ENCODE data around the gene ADGRB3.

DNA sequence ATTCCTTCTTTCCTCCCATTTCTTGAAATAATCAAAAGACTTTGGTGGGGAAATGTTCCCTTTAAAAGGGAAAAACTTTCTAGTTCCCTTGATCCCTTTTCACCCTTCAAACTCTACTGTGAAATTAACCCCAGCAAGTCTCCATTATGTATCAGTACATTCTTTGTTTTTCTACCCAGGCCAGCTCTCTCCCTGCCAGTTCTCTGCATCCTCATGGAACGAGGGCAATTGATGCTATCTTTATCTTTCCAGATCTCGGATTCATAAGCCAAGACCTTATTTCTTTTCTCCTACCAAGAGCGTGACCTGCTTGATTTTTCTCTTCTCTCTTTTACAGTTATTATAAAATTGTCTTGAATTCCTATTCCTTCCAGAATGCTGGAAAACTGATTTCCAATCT lies 75.8 kb downstream of the ADGRB3 start:
- TF ChIP-seq, protein P1, sequence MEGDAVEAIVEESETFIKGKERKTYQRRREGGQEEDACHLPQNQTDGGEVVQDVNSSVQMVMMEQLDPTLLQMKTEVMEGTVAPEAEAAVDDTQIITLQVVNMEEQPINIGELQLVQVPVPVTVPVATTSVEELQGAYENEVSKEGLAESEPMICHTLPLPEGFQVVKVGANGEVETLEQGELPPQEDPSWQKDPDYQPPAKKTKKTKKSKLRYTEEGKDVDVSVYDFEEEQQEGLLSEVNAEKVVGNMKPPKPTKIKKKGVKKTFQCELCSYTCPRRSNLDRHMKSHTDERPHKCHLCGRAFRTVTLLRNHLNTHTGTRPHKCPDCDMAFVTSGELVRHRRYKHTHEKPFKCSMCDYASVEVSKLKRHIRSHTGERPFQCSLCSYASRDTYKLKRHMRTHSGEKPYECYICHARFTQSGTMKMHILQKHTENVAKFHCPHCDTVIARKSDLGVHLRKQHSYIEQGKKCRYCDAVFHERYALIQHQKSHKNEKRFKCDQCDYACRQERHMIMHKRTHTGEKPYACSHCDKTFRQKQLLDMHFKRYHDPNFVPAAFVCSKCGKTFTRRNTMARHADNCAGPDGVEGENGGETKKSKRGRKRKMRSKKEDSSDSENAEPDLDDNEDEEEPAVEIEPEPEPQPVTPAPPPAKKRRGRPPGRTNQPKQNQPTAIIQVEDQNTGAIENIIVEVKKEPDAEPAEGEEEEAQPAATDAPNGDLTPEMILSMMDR (IDR thresholded peaks at IDR 0.05; ENCODE audit: low read depth, low read length, missing input control) = no peak
- TF ChIP-seq JUND (IDR thresholded peaks at IDR 0.05) = no peak
- TF ChIP-seq, protein P2, sequence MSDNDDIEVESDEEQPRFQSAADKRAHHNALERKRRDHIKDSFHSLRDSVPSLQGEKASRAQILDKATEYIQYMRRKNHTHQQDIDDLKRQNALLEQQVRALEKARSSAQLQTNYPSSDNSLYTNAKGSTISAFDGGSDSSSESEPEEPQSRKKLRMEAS (IDR thresholded peaks at IDR 0.05) = no peak
- no peak for TF ChIP-seq GABPA (IDR thresholded peaks at IDR 0.05 in 1 of 2, conservative IDR thresholded peaks at IDR 0.05 in 1 of 2)
- no peak for TF ChIP-seq TAF1 (conservative IDR thresholded peaks at IDR 0.05)
- TF ChIP-seq, protein P3, sequence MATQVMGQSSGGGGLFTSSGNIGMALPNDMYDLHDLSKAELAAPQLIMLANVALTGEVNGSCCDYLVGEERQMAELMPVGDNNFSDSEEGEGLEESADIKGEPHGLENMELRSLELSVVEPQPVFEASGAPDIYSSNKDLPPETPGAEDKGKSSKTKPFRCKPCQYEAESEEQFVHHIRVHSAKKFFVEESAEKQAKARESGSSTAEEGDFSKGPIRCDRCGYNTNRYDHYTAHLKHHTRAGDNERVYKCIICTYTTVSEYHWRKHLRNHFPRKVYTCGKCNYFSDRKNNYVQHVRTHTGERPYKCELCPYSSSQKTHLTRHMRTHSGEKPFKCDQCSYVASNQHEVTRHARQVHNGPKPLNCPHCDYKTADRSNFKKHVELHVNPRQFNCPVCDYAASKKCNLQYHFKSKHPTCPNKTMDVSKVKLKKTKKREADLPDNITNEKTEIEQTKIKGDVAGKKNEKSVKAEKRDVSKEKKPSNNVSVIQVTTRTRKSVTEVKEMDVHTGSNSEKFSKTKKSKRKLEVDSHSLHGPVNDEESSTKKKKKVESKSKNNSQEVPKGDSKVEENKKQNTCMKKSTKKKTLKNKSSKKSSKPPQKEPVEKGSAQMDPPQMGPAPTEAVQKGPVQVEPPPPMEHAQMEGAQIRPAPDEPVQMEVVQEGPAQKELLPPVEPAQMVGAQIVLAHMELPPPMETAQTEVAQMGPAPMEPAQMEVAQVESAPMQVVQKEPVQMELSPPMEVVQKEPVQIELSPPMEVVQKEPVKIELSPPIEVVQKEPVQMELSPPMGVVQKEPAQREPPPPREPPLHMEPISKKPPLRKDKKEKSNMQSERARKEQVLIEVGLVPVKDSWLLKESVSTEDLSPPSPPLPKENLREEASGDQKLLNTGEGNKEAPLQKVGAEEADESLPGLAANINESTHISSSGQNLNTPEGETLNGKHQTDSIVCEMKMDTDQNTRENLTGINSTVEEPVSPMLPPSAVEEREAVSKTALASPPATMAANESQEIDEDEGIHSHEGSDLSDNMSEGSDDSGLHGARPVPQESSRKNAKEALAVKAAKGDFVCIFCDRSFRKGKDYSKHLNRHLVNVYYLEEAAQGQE (IDR thresholded peaks at IDR 0.05) = no peak
